ENCODE data around the gene PITX1.
"Not testable (repeated sequence)": the region's sequence is repeated elsewhere in the genome, so short reads cannot be mapped to it uniquely, and the experiment has no call there.

Gene PITX1

GRCh38 chr5:135033901-135034235 is at the start of gene PITX1:
Gene PITX1, minus strand, starts transcription at chr5:135034228. Its CDS starts 347 bp downstream, at chr5:135033881.
- DNase-seq, result no peak

- not testable (repeated sequence) for DNase-seq
These were observed 49.3 kb upstream of the PITX1 start for GRCh38 chr5:135083334-135083733.

GRCh38 chr5:135081240-135081639 is 47.2 kb upstream of the PITX1 start:
- no peak for DNase-seq

GRCh38 chr5:135079760-135080159 is 45.7 kb upstream of the PITX1 start:
- no peak for DNase-seq

GRCh38 chr5:135079099-135079681 is 45.2 kb upstream of the PITX1 start:
- no peak for DNase-seq

GRCh38 chr5:135076801-135077200 is 42.8 kb upstream of the PITX1 start:
- no peak for DNase-seq

GRCh38 chr5:135076051-135076491 is 42.0 kb upstream of the PITX1 start:
- no peak for DNase-seq

- no peak for DNase-seq
These were observed 41.6 kb upstream of the PITX1 start for GRCh38 chr5:135075621-135076020.

- no peak for DNase-seq
These were observed 39.8 kb upstream of the PITX1 start for GRCh38 chr5:135073761-135074345.

GRCh38 chr5:135072387-135073281 is 38.6 kb upstream of the PITX1 start:
- peak; percentile 15 for DNase-seq

- no peak for DNase-seq
These were observed 37.3 kb upstream of the PITX1 start for GRCh38 chr5:135071311-135071710.

- DNase-seq, result no peak
These were observed 36.0 kb upstream of the PITX1 start for GRCh38 chr5:135069895-135070657.

- no peak for DNase-seq
These were observed 35.2 kb upstream of the PITX1 start for GRCh38 chr5:135069016-135069770.

- no peak for DNase-seq
These were observed 33.6 kb upstream of the PITX1 start for GRCh38 chr5:135067587-135067986.

GRCh38 chr5:135066781-135067180 is 32.8 kb upstream of the PITX1 start:
- no peak for DNase-seq

- no peak for DNase-seq
These were observed 31.6 kb upstream of the PITX1 start for GRCh38 chr5:135065306-135066265.

- DNase-seq, result no peak
These were observed 30.2 kb upstream of the PITX1 start for GRCh38 chr5:135064235-135064570.

- DNase-seq, result no peak
These were observed 29.6 kb upstream of the PITX1 start for GRCh38 chr5:135063511-135064234.

- DNase-seq, result no peak
These were observed 29.0 kb upstream of the PITX1 start for GRCh38 chr5:135063056-135063445.

GRCh38 chr5:135062216-135063055 is 28.4 kb upstream of the PITX1 start:
- no peak for DNase-seq
